Activated CD4-positive, alpha-beta T cell treated with anti-CD3 and anti-CD28 coated beads for 24 hours (primary cell): ENCODE measurements around the gene HNRNPR.
"Not testable (repeated sequence)": the region's sequence is repeated elsewhere in the genome, so short reads cannot be mapped to it uniquely, and the experiment has no call there.

Experiments
- DNase-seq, 2 donors: peaks; one replicate each; pipeline ENCODE4 v3.0.0-alpha.2; 2020; ENCODE audit warnings: low read depth in 2 of 2

HNRNPR gene

DNA sequence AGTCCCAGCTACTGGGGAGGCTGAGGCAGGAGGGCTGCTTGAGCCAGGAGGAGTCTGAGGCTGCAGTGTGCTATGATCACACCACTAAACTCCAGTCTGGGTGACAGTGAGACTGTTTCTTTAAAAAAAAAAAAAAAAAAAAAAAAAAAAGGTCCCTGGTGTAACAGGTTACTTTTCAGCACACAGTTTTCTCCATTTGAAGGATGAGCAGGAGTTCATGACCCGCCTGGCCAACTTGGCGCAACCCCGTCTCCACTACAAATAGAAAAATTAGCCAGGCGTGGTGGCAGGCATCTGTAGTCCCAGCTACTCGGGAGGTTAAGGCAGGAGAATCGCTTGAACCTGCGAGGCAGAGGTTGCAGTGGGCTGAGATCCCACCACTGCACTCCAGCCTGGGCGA is 12.4 kb downstream of the HNRNPR start:
- DNase-seq = no peak

DNA sequence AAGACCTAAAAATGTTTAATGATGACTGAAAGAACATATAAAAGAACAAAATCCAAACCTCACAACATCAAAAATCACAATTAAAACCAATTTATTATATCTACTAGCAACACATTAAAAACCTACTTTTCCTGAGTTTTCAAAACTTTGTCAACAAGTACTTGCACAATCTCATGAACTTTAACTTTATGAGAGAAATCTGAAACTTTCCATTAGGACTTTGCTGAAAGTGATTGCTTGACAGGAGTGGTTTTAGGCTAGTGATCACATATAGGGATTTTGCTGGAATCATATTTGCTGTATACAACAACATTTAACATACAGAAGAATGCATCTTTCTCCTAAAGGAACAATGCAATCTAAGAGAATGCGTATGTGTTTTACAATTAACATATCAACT is 13.2 kb downstream of the HNRNPR start:
- DNase-seq = no peak

DNA sequence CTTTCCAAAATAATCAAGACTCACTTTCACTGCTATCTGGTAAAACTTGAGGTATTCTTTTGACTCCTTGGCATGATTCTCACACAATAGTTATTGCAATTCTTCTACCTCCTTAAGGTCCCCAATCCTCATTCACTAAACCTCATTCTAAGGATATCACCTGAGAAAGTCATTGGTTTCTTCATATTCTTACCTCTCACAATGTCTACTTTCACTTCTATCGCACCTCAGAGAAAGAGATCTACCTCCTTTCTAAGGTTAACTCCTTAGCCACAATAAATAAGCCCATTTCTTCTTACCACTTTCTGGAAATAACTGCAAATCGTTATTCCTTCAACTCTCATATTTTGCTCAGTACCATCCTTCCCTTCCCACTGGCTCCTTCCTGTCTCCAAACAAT is 18.7 kb downstream of the HNRNPR start:
- no peak for DNase-seq

DNA sequence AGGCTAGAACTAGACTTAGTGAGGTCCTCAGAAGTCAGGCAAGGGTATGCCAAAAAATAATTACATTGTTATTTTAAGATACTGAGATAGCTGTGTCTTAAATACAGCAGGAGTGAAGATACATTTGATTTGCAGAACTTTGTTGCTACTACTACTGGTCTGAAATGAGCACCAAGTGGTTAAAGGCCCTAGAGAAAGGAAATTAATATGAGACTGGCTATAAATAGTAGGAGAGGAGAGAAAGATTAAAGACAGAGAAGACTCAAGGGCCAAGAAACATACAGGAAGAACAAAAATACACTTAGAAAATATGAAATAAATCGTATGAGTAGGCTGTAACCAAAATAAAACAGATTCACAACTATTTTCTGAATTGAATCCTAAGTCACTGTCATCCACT is 21.3 kb downstream of the HNRNPR start:
- no peak for DNase-seq

GRCh38 chr1:23310280-23310679 is 33.8 kb downstream of the HNRNPR start:
- not testable (repeated sequence) for DNase-seq

GRCh38 chr1:23304140-23304620 is 39.9 kb downstream of the HNRNPR start:
- DNase-seq = no peak

GRCh38 chr1:23303524-23303923 is 40.6 kb downstream of the HNRNPR start:
- no peak for DNase-seq

- no peak for DNase-seq
Measured at GRCh38 chr1:23296931-23297330, 47.2 kb downstream of the HNRNPR start.

GRCh38 chr1:23291706-23292105 is 52.4 kb downstream of the HNRNPR start:
- no peak for DNase-seq

GRCh38 chr1:23290836-23291565 is 53.1 kb downstream of the HNRNPR start:
- DNase-seq = no peak

GRCh38 chr1:23288671-23289070 is 55.4 kb downstream of the HNRNPR start:
- no peak for DNase-seq

DNA sequence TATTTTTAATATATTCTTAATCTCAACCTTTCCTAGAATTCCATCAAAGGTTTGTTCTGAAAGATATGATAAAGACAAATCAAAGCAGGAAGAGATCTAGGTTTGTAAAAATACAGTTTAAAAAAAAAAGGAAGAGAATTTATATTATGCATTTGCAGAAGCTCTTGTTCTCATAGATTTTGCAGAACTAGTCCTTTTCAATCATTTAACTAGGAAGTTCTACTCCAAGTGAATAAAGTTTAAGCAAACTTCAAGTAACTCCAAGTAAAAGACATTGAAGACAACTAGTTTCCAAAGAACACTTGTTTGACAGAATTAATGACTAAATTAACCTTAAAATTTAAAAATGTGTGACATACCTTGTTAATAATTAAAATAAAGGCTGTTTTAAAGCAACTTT is 55.9 kb downstream of the HNRNPR start:
- DNase-seq = no peak

DNA sequence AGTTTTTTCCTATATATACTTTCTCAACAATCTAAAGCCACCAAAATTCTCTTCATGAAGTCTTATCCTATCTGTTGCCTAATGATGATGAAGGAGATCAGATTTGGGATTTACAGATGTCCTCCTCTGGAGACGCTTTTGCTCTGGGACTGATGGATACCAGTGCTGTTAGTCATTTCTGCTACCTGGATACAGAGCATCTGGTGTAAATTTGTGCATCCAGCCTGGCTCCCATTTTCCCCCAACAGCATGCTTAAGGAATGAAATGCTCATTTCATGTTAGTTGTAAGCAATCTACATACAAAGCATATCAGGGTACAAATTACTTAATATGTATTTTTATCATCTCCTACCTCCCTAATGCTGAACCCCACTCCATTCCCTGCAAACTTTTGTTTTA is 57.7 kb downstream of the HNRNPR start:
- no peak for DNase-seq

DNA sequence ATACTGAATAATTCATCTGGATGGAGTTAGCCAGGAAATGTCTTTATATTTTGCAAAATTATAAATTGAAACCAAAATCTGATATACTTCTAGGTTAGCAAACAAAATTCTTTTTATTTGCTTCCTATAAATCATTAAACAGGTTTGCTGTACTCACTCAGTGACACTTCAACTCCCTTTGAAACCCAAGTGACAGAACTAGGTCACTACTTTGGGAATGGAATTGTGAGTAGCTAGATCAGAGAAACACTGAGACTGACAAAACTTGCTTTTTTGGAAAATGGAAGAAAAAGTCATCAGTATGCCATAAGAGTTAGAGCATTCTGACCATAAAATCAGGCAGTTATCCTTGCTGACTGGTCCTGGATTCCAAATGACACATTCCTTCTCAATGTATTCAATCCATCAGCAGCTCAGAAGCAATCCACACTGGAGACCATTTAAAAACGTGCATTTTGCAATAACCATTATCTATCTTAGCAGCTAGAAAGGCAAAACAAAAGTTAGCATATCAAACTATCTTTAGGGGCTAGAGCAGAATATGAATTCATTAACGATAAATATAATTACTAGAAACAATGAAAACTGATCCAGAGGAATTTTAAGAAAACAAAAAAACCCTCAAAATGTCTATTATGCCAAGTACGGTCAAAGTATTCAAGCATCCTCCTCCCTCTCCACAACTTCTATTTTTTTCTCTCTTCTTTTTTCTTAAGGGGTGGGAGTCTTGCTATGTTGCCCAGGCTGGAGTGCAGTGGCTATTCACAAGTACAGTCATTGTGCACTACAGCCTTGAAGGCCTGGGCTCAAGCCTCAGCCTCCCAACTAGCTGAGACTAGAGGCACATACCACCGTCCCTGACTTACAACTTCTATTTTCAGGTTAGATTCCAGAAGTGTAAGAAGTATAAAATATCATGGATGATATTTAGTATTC is 60.1 kb downstream of the HNRNPR start:
- no peak for DNase-seq

- DNase-seq = no peak
Measured at GRCh38 chr1:23282957-23283356, 61.1 kb downstream of the HNRNPR start.

DNA sequence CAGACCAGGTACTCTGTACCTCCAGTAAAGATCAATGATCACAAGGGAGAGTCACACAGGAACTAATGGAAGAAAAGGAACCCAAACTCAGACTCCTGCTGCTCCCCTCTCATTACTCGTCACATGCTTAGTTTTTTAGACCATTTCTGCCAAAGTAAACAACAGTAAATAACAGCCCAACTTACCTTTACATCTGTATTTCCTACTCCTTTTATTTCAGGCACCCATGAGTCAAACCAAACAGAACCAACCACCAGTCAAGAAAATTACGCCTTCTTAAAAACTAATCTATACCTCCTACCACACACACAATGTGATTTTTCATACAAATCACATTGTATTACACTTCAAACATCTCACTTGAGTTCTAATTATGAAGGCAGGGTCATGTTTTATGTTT is 65.4 kb downstream of the HNRNPR start:
- no peak for DNase-seq

- no peak for DNase-seq
Measured at GRCh38 chr1:23276531-23276930, 67.6 kb downstream of the HNRNPR start.

- DNase-seq = no peak
Measured at GRCh38 chr1:23274134-23274505, 70.0 kb downstream of the HNRNPR start.

GRCh38 chr1:23273450-23274133 is 70.5 kb downstream of the HNRNPR start:
- no peak for DNase-seq

DNA sequence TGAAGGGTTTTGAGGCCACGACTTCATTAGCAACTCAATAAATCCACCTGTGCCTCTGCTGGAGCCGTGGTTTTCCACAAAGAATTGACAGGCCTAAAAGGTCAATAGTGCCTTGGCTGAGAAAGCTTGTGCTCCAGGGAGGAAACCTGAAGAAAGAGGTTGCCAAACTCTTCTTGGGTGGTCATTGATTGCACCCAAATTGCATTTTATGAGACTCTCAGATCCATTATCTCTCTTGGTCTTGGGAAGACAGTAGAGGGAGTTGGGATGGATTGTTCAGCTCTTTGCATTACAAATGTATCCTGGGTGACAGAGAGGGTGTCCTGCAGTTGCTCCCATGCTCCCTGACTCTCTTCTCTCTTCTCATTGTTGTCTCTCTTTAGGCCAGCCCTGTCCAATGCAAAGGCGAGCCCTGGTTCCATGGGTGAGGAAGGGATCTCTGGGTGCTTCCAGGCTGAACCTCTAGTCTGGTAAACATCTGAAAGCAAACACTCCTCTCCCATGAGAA is 80.7 kb downstream of the HNRNPR start:
- no peak for DNase-seq

DNA sequence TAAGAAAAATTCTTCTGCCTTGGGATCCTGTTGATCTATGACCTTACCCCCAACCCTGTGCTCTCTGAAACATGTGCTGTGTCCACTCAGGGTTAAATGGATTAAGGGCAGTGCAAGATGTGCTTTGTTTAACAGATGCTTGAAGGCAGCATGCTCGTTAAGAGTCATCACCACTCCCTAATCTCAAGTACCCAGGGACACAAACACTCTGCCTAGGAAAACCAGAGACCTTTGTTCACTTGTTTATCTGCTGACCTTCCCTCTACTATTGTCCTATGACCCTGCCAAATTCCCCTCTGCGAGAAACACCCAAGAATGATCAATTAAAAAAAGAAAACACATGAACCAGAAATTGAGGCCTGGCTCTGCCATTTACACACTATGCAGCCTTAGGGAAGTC is 86.0 kb downstream of the HNRNPR start:
- not testable (repeated sequence) for DNase-seq

DNA sequence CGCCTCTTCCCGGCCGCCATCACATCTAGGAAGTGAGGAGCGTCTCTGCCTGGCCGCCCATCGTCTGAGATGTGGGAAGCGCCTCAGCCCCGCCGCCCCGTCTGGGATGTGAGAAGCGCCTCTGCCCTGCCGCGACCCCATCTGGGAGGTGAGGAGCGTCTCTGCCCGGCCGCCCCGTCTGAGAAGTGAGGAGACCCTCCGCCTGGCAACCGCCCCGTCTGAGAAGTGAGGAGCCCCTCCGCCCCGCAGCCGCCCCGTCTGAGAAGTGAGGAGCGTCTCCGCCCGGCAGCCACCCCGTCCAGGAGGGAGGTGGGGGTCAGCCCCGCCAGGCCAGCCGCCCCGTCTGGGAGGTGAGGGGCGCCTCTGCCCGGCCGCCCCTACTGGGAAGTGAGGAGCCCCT is 86.7 kb downstream of the HNRNPR start:
- DNase-seq = not testable (repeated sequence)
